Urothelium cell line (cell line): ENCODE results near the gene DOLPP1.

Experiments
- DNase-seq: peaks from one replicate; pipeline ENCODE4 v3.0.0; 2011; ENCODE audit warnings: low spot score, mixed read lengths
- FAIRE-seq: peaks from 2 replicates; lab custom pipeline; 2011; peaks lifted over from hg19 to GRCh38; lab: Jason Lieb, UNC

Gene DOLPP1

GRCh38 chr9:129136446-129137035 lies 55.6 kb downstream of the DOLPP1 start:
- DNase-seq (no peak), FAIRE-seq (no peak)

DNA sequence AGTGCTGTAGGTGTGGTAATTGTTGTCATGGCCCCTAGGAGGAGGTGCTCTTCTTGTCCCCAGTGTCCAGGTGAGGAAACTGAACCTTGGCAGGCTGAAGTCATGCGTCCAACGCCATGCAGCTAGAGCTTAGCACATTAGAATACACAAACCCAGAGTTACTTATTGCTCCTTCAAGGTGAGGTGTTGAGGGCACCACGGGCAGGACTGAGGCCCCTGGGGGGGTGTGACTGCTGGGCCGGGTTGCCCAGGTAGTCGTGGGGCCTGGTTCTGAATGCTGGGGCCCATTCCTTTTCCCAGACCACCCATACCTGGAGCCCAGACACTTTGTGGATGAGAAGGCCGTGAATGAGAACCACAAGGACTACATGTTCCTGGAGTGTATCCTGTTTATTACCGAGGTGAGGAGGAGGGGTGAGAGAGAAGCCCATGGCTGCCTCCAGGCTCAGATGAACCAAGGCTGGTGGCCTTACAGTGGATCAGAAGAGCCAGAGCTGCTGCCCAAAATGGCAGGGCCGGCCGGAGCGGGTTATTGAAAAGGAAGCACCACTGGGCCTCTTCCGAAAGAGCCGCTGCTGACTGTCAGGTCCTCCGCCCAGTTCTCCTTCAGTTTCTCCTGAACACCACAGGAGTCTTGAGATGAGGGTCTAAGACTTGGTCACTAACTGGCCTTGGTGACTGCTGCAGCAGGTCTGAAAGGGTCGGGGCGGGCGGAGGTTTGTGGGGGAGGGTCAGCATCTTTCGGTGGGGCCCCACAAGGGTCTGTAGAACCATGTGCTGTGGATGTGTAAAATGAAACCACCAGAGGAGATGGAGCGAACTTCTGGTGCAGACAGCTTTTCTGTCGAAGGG lies 56.6 kb downstream of the DOLPP1 start:
- FAIRE-seq: no peak
- no peak for DNase-seq

DNA sequence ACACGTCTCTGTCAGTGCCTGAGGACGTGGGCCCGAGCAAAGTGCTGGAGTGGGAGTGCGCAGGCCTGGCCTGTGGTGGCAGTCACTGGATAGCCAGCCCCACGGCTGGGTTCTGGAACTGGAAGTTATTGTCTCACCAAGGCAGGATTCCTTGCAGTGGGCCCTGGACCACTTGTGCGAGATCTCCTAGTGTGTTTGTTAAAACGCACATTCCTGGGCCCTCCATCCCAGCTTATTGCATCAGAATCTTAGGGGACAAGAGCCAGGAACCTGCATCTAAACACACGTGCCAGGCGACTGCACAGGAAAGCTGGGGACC lies 57.2 kb downstream of the DOLPP1 start:
- DNase-seq: no peak
- no peak for FAIRE-seq

GRCh38 chr9:129138476-129139232 lies 57.7 kb downstream of the DOLPP1 start:
- FAIRE-seq (no peak), DNase-seq (no peak)

DNA sequence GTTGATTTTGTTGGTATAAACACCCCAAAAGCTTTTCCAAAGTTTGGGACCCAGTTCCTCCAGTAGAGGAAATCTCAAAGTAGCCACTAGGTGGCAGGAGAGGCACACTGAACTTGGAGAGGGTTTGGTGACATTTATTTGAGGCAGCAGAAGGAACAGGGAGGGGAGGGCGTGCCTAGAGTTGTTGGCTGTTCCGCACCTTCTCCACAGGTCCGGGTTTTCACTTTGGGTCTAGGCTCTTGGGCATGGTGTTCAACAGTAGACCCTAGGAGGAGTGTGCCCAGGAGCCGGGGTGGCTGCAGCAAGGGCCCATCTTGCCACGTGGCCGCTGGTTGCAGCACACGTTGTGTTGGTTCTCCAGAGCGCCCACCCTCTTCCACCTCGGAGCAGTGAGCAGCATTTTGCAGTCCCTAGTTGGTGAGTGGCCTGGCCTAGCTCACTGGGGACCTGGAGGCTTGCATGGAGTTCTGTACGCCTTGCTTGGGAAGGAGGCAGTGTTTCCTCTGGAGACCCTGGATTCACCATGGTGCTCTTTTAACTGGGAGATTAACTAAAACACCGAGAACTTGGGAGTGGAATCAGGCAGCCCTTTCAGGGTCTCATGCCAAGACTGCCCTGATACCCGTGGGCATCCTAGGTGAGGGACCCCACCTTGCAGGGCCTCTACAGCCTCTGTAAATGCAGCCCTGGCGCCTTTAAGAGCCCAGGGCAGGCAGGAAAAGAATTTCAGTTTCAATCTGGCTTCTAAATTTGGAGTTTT lies 58.5 kb downstream of the DOLPP1 start:
- FAIRE-seq (no peak), DNase-seq (peak; percentile 79)

DNA sequence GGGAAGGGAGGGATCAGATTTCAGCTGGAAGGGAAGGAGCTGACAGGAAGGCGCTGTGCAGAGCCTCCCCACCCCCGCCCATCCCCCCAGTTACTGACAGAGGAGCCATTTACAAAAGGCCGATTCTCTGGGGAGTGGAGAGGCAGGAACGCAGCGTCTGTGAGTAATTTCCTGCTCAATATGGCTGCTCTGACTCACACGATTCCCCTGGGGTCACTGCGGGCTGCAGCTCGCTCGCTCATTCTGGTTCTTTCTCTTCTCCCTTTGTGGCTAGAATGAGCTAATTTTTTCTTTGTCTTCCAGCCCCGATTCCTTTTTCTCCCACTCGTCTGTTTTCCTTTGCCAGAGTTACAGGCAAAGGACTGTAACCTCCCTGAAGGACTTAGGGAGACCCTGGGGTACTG lies 59.1 kb downstream of the DOLPP1 start:
- DNase-seq (peak; percentile 94), FAIRE-seq (no peak)
